PC-3 (cell line): Measurements from ENCODE around the gene RGS10.

Source experiments
- EZH2phosphoT487 ChIP-seq: fragments of 300-600 bp; sonication (generic); IDR thresholded peaks from 2 replicates; pipeline ENCODE4 v1.6.1; 2018; ENCODE audit warnings: mild to moderate bottlenecking, antibody characterized with exemption, low read length, borderline replicate concordance
- TF ChIP-seq, protein P1 (sequence below): fragments of 300-600 bp; sonication (generic); conservative IDR thresholded peaks from 2 replicates; pipeline ENCODE4 v1.5.1; 2017; ENCODE audit warnings: antibody characterized with exemption, low read depth, mild to moderate bottlenecking, low read length

DNA sequence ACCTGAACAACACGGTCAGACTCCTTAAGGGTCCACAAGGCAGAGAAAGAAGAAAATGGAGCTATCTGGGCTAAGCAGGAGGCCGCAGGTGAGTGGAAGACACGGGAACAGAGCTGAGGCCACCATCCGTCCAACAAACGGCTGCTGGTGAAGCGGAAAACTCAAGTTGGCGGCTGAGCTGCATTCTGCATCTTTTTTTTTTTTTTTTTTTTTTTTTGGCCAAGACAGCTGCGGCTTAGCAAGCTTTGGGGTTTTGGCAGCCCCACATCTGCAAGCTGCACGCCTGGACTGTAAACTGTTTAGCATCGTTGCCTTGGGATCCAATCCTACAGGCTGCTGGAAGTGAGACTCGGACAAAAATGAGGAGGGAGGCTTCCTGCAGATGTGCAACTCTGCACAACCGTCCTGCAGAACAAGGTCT lies 37.4 kb downstream of the RGS10 start:
- TF ChIP-seq, protein P1, sequence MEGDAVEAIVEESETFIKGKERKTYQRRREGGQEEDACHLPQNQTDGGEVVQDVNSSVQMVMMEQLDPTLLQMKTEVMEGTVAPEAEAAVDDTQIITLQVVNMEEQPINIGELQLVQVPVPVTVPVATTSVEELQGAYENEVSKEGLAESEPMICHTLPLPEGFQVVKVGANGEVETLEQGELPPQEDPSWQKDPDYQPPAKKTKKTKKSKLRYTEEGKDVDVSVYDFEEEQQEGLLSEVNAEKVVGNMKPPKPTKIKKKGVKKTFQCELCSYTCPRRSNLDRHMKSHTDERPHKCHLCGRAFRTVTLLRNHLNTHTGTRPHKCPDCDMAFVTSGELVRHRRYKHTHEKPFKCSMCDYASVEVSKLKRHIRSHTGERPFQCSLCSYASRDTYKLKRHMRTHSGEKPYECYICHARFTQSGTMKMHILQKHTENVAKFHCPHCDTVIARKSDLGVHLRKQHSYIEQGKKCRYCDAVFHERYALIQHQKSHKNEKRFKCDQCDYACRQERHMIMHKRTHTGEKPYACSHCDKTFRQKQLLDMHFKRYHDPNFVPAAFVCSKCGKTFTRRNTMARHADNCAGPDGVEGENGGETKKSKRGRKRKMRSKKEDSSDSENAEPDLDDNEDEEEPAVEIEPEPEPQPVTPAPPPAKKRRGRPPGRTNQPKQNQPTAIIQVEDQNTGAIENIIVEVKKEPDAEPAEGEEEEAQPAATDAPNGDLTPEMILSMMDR = no peak
- no peak for TF ChIP-seq EZH2phosphoT487
